Esophagus squamous epithelium (tissue), 5 donors: ENCODE data around the gene KANK2. TPM values are rescaled to one million over a fixed set of nuclear protein-coding genes. Genes with fewer than 3 reads are reported as not detected.

Experiments used
- DNase-seq: peaks from one replicate; lab custom pipeline; 2025; lab: John Stamatoyannopoulos, UW
- H3K27ac ChIP-seq, 4 donors: fragments of 200-600 bp; sonication (generic); one replicate each; pipeline ENCODE4 v1.5.1; 2016 to 2019; ENCODE audit warnings: mild to moderate bottlenecking in 1 of 4
- H3K27me3 ChIP-seq, 4 donors: fragments of 200-600 bp; sonication (generic); 1 replicate in 3 of 4; 2 replicates in 1 of 4; pipeline versions ENCODE4 v1.5.1 to v1.6.0; 2017 to 2021; ENCODE audit warnings: antibody characterized with exemption in 1 of 4
- H3K36me3 ChIP-seq, 3 donors: fragments of 200-600 bp; sonication (generic); one replicate each; pipeline ENCODE4 v1.5.1; 2016 to 2019
- H3K4me1 ChIP-seq, 3 donors: fragments of 200-600 bp; sonication (generic); one replicate each; pipeline ENCODE4 v1.5.1; 2017 to 2019
- H3K4me3 ChIP-seq, 4 donors: fragments of 200-600 bp; sonication (generic); 1 replicate in 3 of 4; 2 replicates in 1 of 4; pipeline ENCODE4 v1.5.1; 2016 to 2019; ENCODE audit warnings: mild to moderate bottlenecking in 2 of 4, moderate library complexity in 1 of 4
- H3K9me3 ChIP-seq, 3 donors: fragments of 200-600 bp; sonication (generic); one replicate each; pipeline ENCODE4 v1.5.1; 2016 to 2019
- CTCF ChIP-seq, 6 experiments: fragments of 450-650 bp in 4 of 6; fragments of 200-600 bp in 2 of 6; sonication (generic) in 2 of 6; IDR thresholded peaks; one replicate each; pipeline ENCODE4 v1.5.1; 2016 to 2019; ENCODE audit warnings: antibody characterized with exemption in 6 of 6, mild to moderate bottlenecking in 4 of 6, moderate library complexity in 4 of 6
- POLR2A ChIP-seq, 4 donors: fragments of 450-650 bp; IDR thresholded peaks; one replicate each; pipeline ENCODE4 v1.6.1; 2017; ENCODE audit warnings: antibody characterized with exemption in 4 of 4, mild to moderate bottlenecking in 4 of 4, moderate library complexity in 3 of 4
- WGBS, 2 donors: methylation state at CpG; one replicate each; pipeline ENCODE4 v1.1.5; 2018; 5-methylcytosine and 5-hydroxymethylcytosine counted together
- intact Hi-C: fragments of 100-400 bp; cut with DNase I; formaldehyde crosslinking; loops from one replicate; pipeline ENCODE4 v1.15.0; 2022
- total RNA-seq, 4 donors: library from RNA; depleted of rRNA; stranded (reverse); fragments of >200 nt; gene quantifications; one replicate each; pipeline ENCODE4 v1.1.0, GENCODE V29; 2016
- donor health status: DM: yes; HTN: yes; CAD: no.

Gene KANK2
- total RNA-seq, 4 donors from 2014 or later = 29.3 to 287 (median 57.1) TPM

- TF ChIP-seq POLR2A (IDR thresholded peaks at IDR 0.05) (no peak), CTCF (IDR thresholded peaks at IDR 0.05) (no peak)
- WGBS, 2 donors = 91 to 94% methylated on average over 4 to 13 of the region's 27 CpGs
These were observed 23.0 kb downstream of the KANK2 start for GRCh38 chr19:11174336-11174735.

DNA sequence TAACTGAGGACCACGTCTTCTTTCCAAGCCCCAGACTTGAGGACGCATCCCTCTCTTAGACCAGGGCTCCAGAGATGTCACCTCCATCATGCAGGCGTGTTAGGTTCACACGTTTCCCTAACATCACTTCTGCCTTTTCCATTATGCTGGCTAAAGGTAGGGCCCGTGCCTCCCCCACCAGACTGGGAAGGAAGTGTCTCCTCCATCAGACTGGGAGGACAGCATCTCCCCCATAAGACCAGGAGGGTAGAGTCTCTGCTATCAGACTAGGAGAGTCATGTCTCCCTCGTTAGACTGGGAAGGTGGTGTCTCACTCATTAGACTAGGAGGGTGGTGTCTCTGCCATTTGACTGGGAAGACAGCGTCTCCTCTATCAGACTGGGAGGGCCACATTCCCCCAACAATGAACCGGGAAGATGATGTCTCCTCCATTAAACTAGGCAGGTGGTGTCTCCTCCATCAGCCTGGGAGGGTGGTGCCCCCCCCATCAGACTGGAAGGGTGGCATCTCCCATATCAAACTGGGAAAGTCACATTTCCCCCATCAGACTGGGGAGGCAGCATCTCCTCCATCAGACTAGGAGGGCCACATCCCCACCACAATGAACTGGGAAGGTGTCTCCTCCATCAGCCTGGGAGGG is 23.7 kb downstream of the KANK2 start:
- DNase-seq = no peak
- no peak overlapping the region for H3K4me3 ChIP-seq
- H3K9me3 ChIP-seq = no peaks in the 10 kb centered on the region
- peaks cover 17 to 95% (median 23%) of the 10 kb centered on the region in 3 donors for H3K36me3 ChIP-seq
- no peaks in the 10 kb centered on the region for H3K27me3 ChIP-seq
- peak overlapping the region in 3 of 4 donors; percentile 9 to 46 (median 35) for H3K27ac ChIP-seq
- no peak for TF ChIP-seq POLR2A (IDR thresholded peaks at IDR 0.05)
- TF ChIP-seq CTCF (IDR thresholded peaks at IDR 0.05) = no peak
- 73 to 93% methylated on average over 5 to 7 of the region's 8 CpGs for WGBS, 2 donors
- peaks cover 0 to 26% (median 3%) of the 10 kb centered on the region in 3 donors for H3K4me1 ChIP-seq
- intact Hi-C loops = no loop called here

More at GRCh38 chr19:11174336-11174735, 23.0 kb downstream of the KANK2 start:
- intact Hi-C loops = no loop called here
- Histone ChIP-seq H3K27me3 (no peaks in the 10 kb centered on the region), H3K9me3 (no peaks in the 10 kb centered on the region), H3K36me3 (peaks cover 18 to 91% (median 20%) of the 10 kb centered on the region in 3 donors), H3K27ac (no peak overlapping the region), H3K4me3 (no peak overlapping the region), H3K4me1 (peaks cover 0 to 26% (median under 1%) of the 10 kb centered on the region in 3 donors)
- no peak for DNase-seq

DNA sequence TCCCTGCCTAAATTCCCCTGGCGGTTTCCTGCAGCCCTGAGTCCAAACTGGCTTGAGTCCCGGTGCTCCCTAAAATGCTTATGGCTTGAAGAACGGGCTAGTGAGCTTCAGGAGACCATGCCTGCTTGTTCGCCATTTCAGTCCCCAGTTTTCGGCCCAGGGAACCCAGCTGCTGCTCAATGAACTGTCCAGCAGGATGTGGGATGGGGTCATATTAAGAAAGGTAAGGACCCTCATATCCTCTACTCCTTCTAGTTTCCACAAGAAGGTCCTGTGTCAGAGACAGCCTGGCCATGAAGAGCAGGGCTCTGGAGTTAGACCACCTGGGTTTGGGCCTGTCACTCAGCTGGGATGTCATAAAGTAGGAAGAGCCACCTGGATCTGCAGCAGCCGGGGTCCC is 24.8 kb downstream of the KANK2 start:
- H3K36me3 ChIP-seq = peaks cover 12 to 92% (median 23%) of the 10 kb centered on the region in 3 donors
- peaks cover 0 to 32% (median 9%) of the 10 kb centered on the region in 3 donors for H3K4me1 ChIP-seq
- H3K9me3 ChIP-seq = no peaks in the 10 kb centered on the region
- H3K27ac ChIP-seq = peak overlapping the region in 3 of 4 donors; percentile 6 to 46 (median 35)
- H3K27me3 ChIP-seq = no peaks in the 10 kb centered on the region
- H3K4me3 ChIP-seq = no peak overlapping the region
- no peak for DNase-seq
- intact Hi-C loops = no loop called here
- 60 to 75% methylated on average over 1 to 6 of the region's 6 CpGs for WGBS, 2 donors
- TF ChIP-seq POLR2A (IDR thresholded peaks at IDR 0.05) = no peak
- no peak for TF ChIP-seq CTCF (IDR thresholded peaks at IDR 0.05)

DNA sequence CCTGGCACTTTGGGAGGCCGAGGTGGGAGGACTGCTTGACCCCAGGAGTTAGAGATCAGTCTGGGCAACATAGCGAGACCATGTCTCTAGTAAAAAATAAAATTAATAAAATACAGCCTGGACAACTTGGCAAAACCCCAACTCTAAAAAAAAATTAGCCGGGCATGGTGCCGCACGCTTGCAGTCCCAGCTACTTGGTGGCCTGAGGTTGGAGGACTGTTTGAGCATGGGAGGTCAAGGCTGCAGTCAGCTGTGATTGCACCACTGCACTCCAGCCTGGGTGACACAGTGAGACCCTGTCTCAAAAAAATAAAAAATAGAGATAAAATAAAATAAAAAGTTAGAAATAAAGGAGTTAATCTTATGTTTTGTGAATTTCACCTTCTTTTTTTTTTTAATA is 26.2 kb downstream of the KANK2 start:
- no peak for DNase-seq
- Histone ChIP-seq H3K4me1 (peaks cover 0 to 47% (median 16%) of the 10 kb centered on the region in 3 donors), H3K9me3 (no peaks in the 10 kb centered on the region), H3K36me3 (peaks cover 12 to 87% (median 19%) of the 10 kb centered on the region in 3 donors), H3K27me3 (no peaks in the 10 kb centered on the region), H3K4me3 (no peak overlapping the region), H3K27ac (peak overlapping the region in 3 of 4 donors; percentile 84 to 88 (median 85))
- 77 to 78% methylated on average over 5 of the region's 5 CpGs for WGBS, 2 donors
- intact Hi-C loops = no loop called here
- no peak for TF ChIP-seq POLR2A (IDR thresholded peaks at IDR 0.05)
- no peak for TF ChIP-seq CTCF (IDR thresholded peaks at IDR 0.05)

DNA sequence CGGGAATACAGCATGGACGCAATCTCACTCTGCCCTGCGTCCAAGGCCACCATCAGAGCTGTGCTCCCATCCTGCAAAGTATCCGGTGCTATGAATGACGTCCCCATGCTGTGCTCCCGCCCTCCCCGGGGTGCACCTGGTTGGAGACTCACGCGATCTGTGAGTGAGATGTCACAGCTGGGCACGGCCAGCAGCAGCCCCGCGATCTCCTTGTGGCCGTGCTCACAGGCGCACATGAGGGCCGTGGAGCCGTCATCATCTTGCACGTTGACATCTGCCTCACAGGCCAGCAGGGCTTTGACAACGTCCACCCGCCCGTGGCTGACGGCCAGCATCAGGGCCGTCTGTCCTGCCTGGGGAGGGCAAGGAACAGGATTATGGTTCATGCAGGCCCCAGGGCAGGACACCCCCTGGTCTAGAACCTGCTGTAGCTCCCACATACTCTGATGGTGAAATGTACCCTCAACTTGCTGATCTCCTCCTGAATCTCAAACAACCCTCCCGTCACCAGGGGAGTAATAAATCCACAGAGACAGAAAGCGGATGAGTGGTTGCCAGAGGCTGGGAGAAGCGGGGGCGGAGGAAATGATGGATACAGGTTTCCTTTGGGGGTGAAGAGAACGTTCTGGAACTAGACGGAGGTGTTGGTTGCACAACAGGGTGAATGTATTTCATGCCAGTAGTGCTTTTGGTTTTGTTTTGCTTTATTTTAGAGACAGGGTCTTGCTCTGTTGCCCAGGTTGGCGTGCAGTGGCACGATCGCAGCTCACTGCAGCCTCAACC is 27.3 kb downstream of the KANK2 start:
- Histone ChIP-seq H3K36me3 (peaks cover 12 to 76% (median 17%) of the 10 kb centered on the region in 3 donors), H3K27ac (peak overlapping the region; percentile 9 to 88 (median 84)), H3K4me3 (no peak overlapping the region), H3K27me3 (no peaks in the 10 kb centered on the region), H3K4me1 (peaks cover 0 to 57% (median 25%) of the 10 kb centered on the region in 3 donors), H3K9me3 (no peaks in the 10 kb centered on the region)
- intact Hi-C loops = no loop called here
- 80 to 83% methylated on average over 8 to 21 of the region's 31 CpGs for WGBS, 2 donors
- no peak for DNase-seq
- no peak for TF ChIP-seq CTCF (IDR thresholded peaks at IDR 0.05)
- no peak for TF ChIP-seq POLR2A (IDR thresholded peaks at IDR 0.05)
